HEK293T (cell line): Measurements from ENCODE around the gene CT47A1.
"Not testable (repeated sequence)": the region's sequence is repeated elsewhere in the genome, so short reads cannot be mapped to it uniquely, and the experiment has no call there.

Experiments used
- CTCF ChIA-PET: fragments of 350-600 bp; formaldehyde crosslinking; extraction: SDS; loops from one replicate; lab custom pipeline; 2021; ENCODE audit warnings: antibody characterized with exemption, inconsistent platforms; lab: Yijun Ruan, JAX
- POLR2A ChIA-PET: fragments of 350-600 bp; formaldehyde crosslinking; extraction: SDS; loops from one replicate; lab custom pipeline; 2020; ENCODE audit warnings: antibody characterized with exemption, inconsistent platforms; lab: Yijun Ruan, JAX
- DNase-seq: peaks from one replicate; pipeline ENCODE4 v3.0.0; 2012; ENCODE audit warnings: mixed read lengths; ENCODE audit errors: extremely low spot score
- ARNT ChIP-seq: fragments of 450-650 bp; IDR thresholded peaks from 2 replicates; pipeline ENCODE4 v1.6.1; 2017; ENCODE audit warnings: mild to moderate bottlenecking
- BHLHE40 ChIP-seq: fragments of 450-650 bp; IDR thresholded peaks from 2 replicates; pipeline ENCODE4 v1.6.1; 2016; ENCODE audit warnings: mild to moderate bottlenecking, moderate library complexity, borderline replicate concordance
- CTBP1 ChIP-seq: fragments of 450-650 bp; IDR thresholded peaks from 2 replicates; pipeline ENCODE4 v1.6.1; 2016; ENCODE audit warnings: borderline replicate concordance
- ELF4 ChIP-seq: fragments of 450-650 bp; IDR thresholded peaks from 2 replicates; pipeline ENCODE4 v1.6.1; 2017; ENCODE audit warnings: antibody characterized with exemption
- FOXA1 ChIP-seq: fragments of 450-650 bp; IDR thresholded peaks from 2 replicates; pipeline ENCODE4 v1.6.1; 2016; ENCODE audit warnings: mild to moderate bottlenecking
- FOXK2 ChIP-seq: fragments of 450-650 bp; IDR thresholded peaks from 2 replicates; pipeline ENCODE4 v1.6.1; 2016; ENCODE audit warnings: mild to moderate bottlenecking
- FOXM1 ChIP-seq: fragments of 450-650 bp; IDR thresholded peaks from 2 replicates; pipeline ENCODE4 v1.6.1; 2017; ENCODE audit warnings: mild to moderate bottlenecking, borderline replicate concordance
- HDGF ChIP-seq: fragments of 450-650 bp; IDR thresholded peaks from 2 replicates; pipeline ENCODE4 v1.6.1; 2017; ENCODE audit warnings: antibody characterized with exemption, borderline replicate concordance
- L3MBTL2 ChIP-seq: fragments of 450-650 bp; conservative IDR thresholded peaks from 2 replicates; pipeline ENCODE4 v1.6.1; 2016; ENCODE audit warnings: mild to moderate bottlenecking
- LEF1 ChIP-seq: fragments of 450-650 bp; IDR thresholded peaks from 2 replicates; pipeline ENCODE4 v1.6.1; 2017; ENCODE audit warnings: mild to moderate bottlenecking, borderline replicate concordance
- NFRKB ChIP-seq: fragments of 450-650 bp; IDR thresholded peaks from 2 replicates; pipeline ENCODE4 v1.6.1; 2016; ENCODE audit warnings: mild to moderate bottlenecking, moderate library complexity
- PKNOX1 ChIP-seq: fragments of 450-650 bp; IDR thresholded peaks from 2 replicates; pipeline ENCODE4 v1.6.1; 2016
- SP1 ChIP-seq: fragments of 450-650 bp; IDR thresholded peaks from 2 replicates; pipeline ENCODE4 v1.6.1; 2017
- SUZ12 ChIP-seq: fragments of 450-650 bp; IDR thresholded peaks from 2 replicates; pipeline ENCODE4 v1.6.1; 2016; ENCODE audit warnings: mild to moderate bottlenecking
- TARDBP ChIP-seq: fragments of 450-650 bp; IDR thresholded peaks from 2 replicates; pipeline ENCODE4 v1.6.1; 2016
- ZNF384 ChIP-seq: fragments of 450-650 bp; IDR thresholded peaks from 2 replicates; pipeline ENCODE4 v1.6.1; 2016

The CT47A1 gene

DNA sequence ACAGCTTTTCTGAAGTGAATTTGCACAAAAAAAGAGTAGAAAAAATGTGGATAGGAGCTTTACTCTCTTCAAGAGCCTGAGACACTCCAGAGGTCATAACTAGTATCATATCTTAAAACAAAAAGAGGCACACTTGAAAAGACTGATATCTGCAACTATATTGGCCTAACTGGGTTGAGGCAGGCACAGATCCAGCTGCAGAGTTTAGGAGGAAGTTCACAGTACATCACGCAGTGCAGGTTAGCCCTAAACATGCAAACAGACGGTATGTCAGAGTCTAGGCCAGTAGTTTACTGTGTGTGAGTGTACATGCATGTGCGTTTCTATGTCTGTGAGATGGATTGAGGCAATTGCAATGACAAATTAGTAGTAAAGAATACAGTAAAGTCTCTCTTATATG, 24.2 kb upstream of the CT47A1 start:
- ChIA-PET CTCF (no interaction called here), POLR2A (no interaction called here)
- TF ChIP-seq ZNF384 (no peak), NFRKB (no peak), PKNOX1 (no peak), L3MBTL2 (no peak), CTBP1 (no peak), FOXM1 (no peak), TARDBP (no peak), FOXK2 (no peak), FOXA1 (no peak), SUZ12 (no peak), HDGF (no peak), ELF4 (no peak), BHLHE40 (no peak), LEF1 (no peak), ARNT (no peak)
- DNase-seq = no peak

GRCh38 chrX:121008920-121009319, 23.4 kb upstream of the CT47A1 start:
- no peak for DNase-seq
- ChIA-PET CTCF (no interaction called here), POLR2A (no interaction called here)
- no peak for TF ChIP-seq BHLHE40
- TF ChIP-seq HDGF = no peak
- no peak for TF ChIP-seq FOXK2

DNA sequence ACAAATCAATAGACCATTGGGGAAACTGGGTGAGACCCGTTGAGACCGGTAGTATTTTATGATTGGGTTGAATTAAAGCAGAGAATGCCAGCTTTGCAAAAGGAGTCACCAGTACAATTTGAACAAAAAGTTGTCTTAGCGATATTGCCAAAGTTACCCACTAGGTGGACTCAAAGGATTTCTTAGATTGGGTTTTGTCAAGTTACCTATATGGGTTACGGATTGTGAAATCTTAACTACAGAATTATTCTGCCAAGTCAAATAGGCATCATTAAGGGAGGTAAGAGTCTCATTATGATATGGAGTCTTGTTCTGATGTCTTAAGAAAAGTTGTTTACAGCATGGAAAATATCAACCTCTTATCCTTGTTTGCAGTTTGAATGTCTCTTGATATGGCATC, 15.0 kb upstream of the CT47A1 start:
- POLR2A ChIA-PET = no interaction called here
- CTCF ChIA-PET = no interaction called here
- peak; percentile 17 for DNase-seq
- TF ChIP-seq CTBP1 = no peak
- TF ChIP-seq PKNOX1 = no peak
- TF ChIP-seq FOXM1 = no peak
- no peak for TF ChIP-seq FOXK2
- TF ChIP-seq L3MBTL2 = no peak
- no peak for TF ChIP-seq TARDBP
- TF ChIP-seq LEF1 = no peak
- TF ChIP-seq ZNF384 = no peak
- no peak for TF ChIP-seq NFRKB
- no peak for TF ChIP-seq SP1
- no peak for TF ChIP-seq HDGF
- TF ChIP-seq ARNT = no peak
- TF ChIP-seq SUZ12 = no peak
- no peak for TF ChIP-seq ELF4
- no peak for TF ChIP-seq BHLHE40
- no peak for TF ChIP-seq FOXA1

- ChIA-PET CTCF (no interaction called here), POLR2A (no interaction called here)
- DNase-seq = no peak
- TF ChIP-seq ELF4 (no peak), CTBP1 (no peak), SUZ12 (no peak), L3MBTL2 (no peak), FOXA1 (no peak)
Measured at GRCh38 chrX:120999413-120999812, 13.9 kb upstream of the CT47A1 start.

GRCh38 chrX:120956500-120956899, 29.1 kb downstream of the CT47A1 start, which contains the start of gene CT47A7:
Gene CT47A7 (minus strand): TSS chrX:120956600. CDS start chrX:120956345, 255 bp downstream.
- POLR2A ChIA-PET, DNase-seq, CTCF ChIA-PET: not testable (repeated sequence)
